H1 (cell line): Measurements from ENCODE around the gene SLC35B2. TPM values are rescaled to one million over a fixed set of nuclear protein-coding genes. Genes with fewer than 3 reads are reported as not detected.

Experiments
- CTCF ChIA-PET: fragments of 300-600 bp; sonication (Branson Sonifier 250); formaldehyde crosslinking; loops from one replicate; lab custom pipeline; 2021; ENCODE audit not compliant: partially characterized antibody; lab: Charles Lee
- POLR2A ChIA-PET: fragments of 300-600 bp; sonication (Branson Sonifier 250); formaldehyde crosslinking; loops from one replicate; lab custom pipeline; 2021; ENCODE audit warnings: inconsistent platforms; ENCODE audit not compliant: partially characterized antibody; lab: Charles Lee
- DNase-seq, 2 experiments: peaks; one replicate each; pipeline versions ENCODE4 v3.0.0 to v3.0.0-alpha.2; 2010 to 2022; ENCODE audit warnings: low spot score in 2 of 2, low read depth in 1 of 2, mixed read lengths in 1 of 2
- FAIRE-seq: peaks from 2 replicates; lab custom pipeline; 2011; peaks lifted over from hg19 to GRCh38; lab: Jason Lieb, UNC
- H2AFZ ChIP-seq: 2 replicates; pipeline ENCODE4 v1.8.1; 2012; ENCODE audit warnings: low read length, inconsistent platforms
- H2AK5ac ChIP-seq: 2 replicates; pipeline ENCODE4 v1.6.1; 2013; ENCODE audit warnings: low read depth, low read length
- H2BK120ac ChIP-seq: replicated peaks from 2 replicates; pipeline ENCODE3; 2013; ENCODE audit warnings: low read depth, low read length, inconsistent platforms
- H2BK12ac ChIP-seq: 2 replicates; pipeline ENCODE4 v1.6.1; 2013; ENCODE audit warnings: low read depth, low read length
- H2BK15ac ChIP-seq: 2 replicates; pipeline ENCODE4 v1.6.1; 2013; ENCODE audit warnings: low read length
- H2BK20ac ChIP-seq: 2 replicates; pipeline ENCODE4 v1.6.1; 2013; ENCODE audit warnings: low read length
- H2BK5ac ChIP-seq: 2 replicates; pipeline ENCODE4 v1.6.1; 2013; ENCODE audit warnings: low read depth, low read length
- H3K14ac ChIP-seq: 2 replicates; pipeline ENCODE4 v1.6.1; 2013; ENCODE audit warnings: inconsistent platforms; ENCODE audit not compliant: insufficient read length
- H3K18ac ChIP-seq: 2 replicates; pipeline ENCODE4 v1.6.1; 2013; ENCODE audit warnings: low read length; ENCODE audit errors: extremely low read depth
- H3K23ac ChIP-seq: 2 replicates; pipeline ENCODE4 v1.6.1; 2013; ENCODE audit warnings: inconsistent platforms; ENCODE audit not compliant: insufficient read length
- H3K23me2 ChIP-seq: 2 replicates; pipeline ENCODE4 v1.6.1; 2013; ENCODE audit warnings: low read depth, low read length
- H3K27ac ChIP-seq: 2 replicates; pipeline ENCODE4 v1.6.1; 2011; ENCODE audit warnings: low read depth, low read length, inconsistent platforms
- H3K27me3 ChIP-seq, 4 experiments: replicated peaks in 1 of 4; 1 replicate in 1 of 4; 2 replicates in 3 of 4; pipeline versions ENCODE4 v1.6.1 to v1.8.1; 2011 to 2013; ENCODE audit warnings: low read length in 3 of 4, mild to moderate bottlenecking in 3 of 4, inconsistent platforms in 2 of 4, mixed read lengths in 2 of 4, moderate library complexity in 1 of 4; ENCODE audit not compliant: control insufficient read depth in 3 of 4, insufficient read depth in 3 of 4; ENCODE audit errors: extremely low read depth in 1 of 4
- H3K36me3 ChIP-seq, 4 experiments: 2 replicates each; pipeline versions ENCODE4 v1.6.1 to v1.8.1; 2011 to 2013; ENCODE audit warnings: mild to moderate bottlenecking in 4 of 4, low read length in 3 of 4, moderate library complexity in 2 of 4, control low read depth in 1 of 4, inconsistent platforms in 1 of 4; ENCODE audit not compliant: insufficient read depth in 4 of 4, control insufficient read depth in 2 of 4
- H3K4ac ChIP-seq: replicated peaks from 2 replicates; pipeline ENCODE3; 2013; ENCODE audit warnings: low read length, low read depth, mixed read lengths, inconsistent platforms; ENCODE audit not compliant: insufficient read length
- H3K4me1 ChIP-seq, 4 experiments: replicated peaks in 1 of 4; 1 replicate in 1 of 4; 2 replicates in 3 of 4; pipeline versions ENCODE4 v1.6.1 to v1.8.1; 2011 to 2013; ENCODE audit warnings: low read length in 3 of 4, inconsistent platforms in 2 of 4, mixed read lengths in 1 of 4; ENCODE audit not compliant: insufficient read depth in 4 of 4, control insufficient read depth in 3 of 4
- H3K4me2 ChIP-seq, 2 experiments: 2 replicates each; pipeline versions ENCODE4 v1.6.1 to v1.8.1; 2011 to 2013; ENCODE audit warnings: low read depth in 2 of 2, low read length in 2 of 2, control low read depth in 1 of 2, inconsistent platforms in 1 of 2, mild to moderate bottlenecking in 1 of 2; ENCODE audit not compliant: insufficient read depth in 1 of 2
- H3K4me3 ChIP-seq, 4 experiments: fragments of 200-600, 300-600 bp in 1 of 4; sonication (generic), shearing (Covaris generic), sonication (Bioruptor Twin) in 1 of 4; 2 replicates each; pipeline versions ENCODE4 v1.5.1 to v1.8.1; 2011 to 2016; ENCODE audit warnings: low read length in 4 of 4, low read depth in 3 of 4, control low read depth in 2 of 4, inconsistent platforms in 2 of 4, mild to moderate bottlenecking in 2 of 4, mixed read lengths in 1 of 4, moderate library complexity in 1 of 4; ENCODE audit not compliant: insufficient read depth in 2 of 4; ENCODE audit errors: extremely low read depth in 1 of 4
- H3K56ac ChIP-seq: replicated peaks from 2 replicates; pipeline ENCODE3; 2013; ENCODE audit warnings: low read depth, mild to moderate bottlenecking, mixed read lengths, low read length, inconsistent platforms; ENCODE audit not compliant: insufficient read length
- H3K79me1 ChIP-seq: 2 replicates; pipeline ENCODE4 v1.6.1; 2013; ENCODE audit warnings: low read depth, low read length, control low read depth
- H3K79me2 ChIP-seq, 2 experiments: 2 replicates each; pipeline versions ENCODE4 v1.6.1 to v1.8.1; 2012 to 2013; ENCODE audit warnings: low read length in 2 of 2, mild to moderate bottlenecking in 2 of 2, inconsistent platforms in 1 of 2; ENCODE audit not compliant: insufficient read depth in 2 of 2, control insufficient read depth in 1 of 2
- H3K9ac ChIP-seq, 4 experiments: replicated peaks in 1 of 4; 1 replicate in 1 of 4; 2 replicates in 3 of 4; pipeline versions ENCODE4 v1.6.1 to v1.8.1; 2011 to 2013; ENCODE audit warnings: low read depth in 3 of 4, low read length in 3 of 4, control low read depth in 2 of 4, mild to moderate bottlenecking in 2 of 4, moderate library complexity in 2 of 4, inconsistent platforms in 1 of 4; ENCODE audit errors: extremely low read depth in 1 of 4
- H3K9me3 ChIP-seq, 2 experiments: 2 replicates each; pipeline versions ENCODE4 v1.6.1 to v1.8.1; 2012 to 2013; ENCODE audit warnings: mild to moderate bottlenecking in 2 of 2, moderate library complexity in 2 of 2, control low read depth in 1 of 2, inconsistent platforms in 1 of 2, low read depth in 1 of 2, low read length in 1 of 2, mixed read lengths in 1 of 2; ENCODE audit not compliant: insufficient read depth in 2 of 2
- H4K20me1 ChIP-seq, 2 experiments: replicated peaks in 1 of 2; 2 replicates each; pipeline versions ENCODE3 to v1.8.1; 2011 to 2013; ENCODE audit warnings: inconsistent platforms in 2 of 2, low read length in 2 of 2, mild to moderate bottlenecking in 1 of 2; ENCODE audit not compliant: insufficient read depth in 2 of 2, control insufficient read depth in 1 of 2
- H4K5ac ChIP-seq: 2 replicates; pipeline ENCODE4 v1.6.1; 2013; ENCODE audit warnings: low read length, low read depth, mixed read lengths, inconsistent platforms; ENCODE audit not compliant: insufficient read length
- H4K8ac ChIP-seq: 2 replicates; pipeline ENCODE4 v1.8.0; 2013; ENCODE audit warnings: mild to moderate bottlenecking, moderate library complexity, low read length, inconsistent platforms; ENCODE audit not compliant: insufficient read depth; ENCODE audit errors: extremely low read depth
- H4K91ac ChIP-seq: replicated peaks from 2 replicates; pipeline ENCODE3; 2013; ENCODE audit warnings: low read length, mixed read lengths, inconsistent platforms; ENCODE audit not compliant: insufficient read length
- BCL11A ChIP-seq, 2 experiments: IDR thresholded peaks; one replicate each; pipeline ENCODE4 v1.6.1; 2011; ENCODE audit warnings: low read depth in 2 of 2, low read length in 2 of 2, mild to moderate bottlenecking in 2 of 2
- CHD1 ChIP-seq: IDR thresholded peaks from 2 replicates; pipeline ENCODE4 v1.6.1; 2012; ENCODE audit warnings: low read depth, low read length, improper control_type of control experiment
- EGR1 ChIP-seq: IDR thresholded peaks from 2 replicates; pipeline ENCODE4 v1.6.1; 2011; ENCODE audit warnings: low read depth, low read length, borderline replicate concordance
- FOSL1 ChIP-seq: IDR thresholded peaks from 2 replicates; pipeline ENCODE4 v1.6.1; 2011; ENCODE audit warnings: mild to moderate bottlenecking, low read depth, low read length, moderate library complexity; ENCODE audit not compliant: insufficient read depth
- JUND ChIP-seq: IDR thresholded peaks from 2 replicates; pipeline ENCODE4 v1.6.1; 2011; ENCODE audit warnings: mild to moderate bottlenecking, improper control_type of control experiment, low read length
- NRF1 ChIP-seq: IDR thresholded peaks from 2 replicates; pipeline ENCODE4 v1.6.1; 2011; ENCODE audit warnings: mild to moderate bottlenecking, low read depth, low read length, improper control_type of control experiment
- POLR2A ChIP-seq, 2 experiments: IDR thresholded peaks; 1 replicate in 1 of 2; 2 replicates in 1 of 2; pipeline ENCODE4 v1.6.1; 2011; ENCODE audit warnings: low read depth in 2 of 2, low read length in 2 of 2, mild to moderate bottlenecking in 2 of 2; ENCODE audit errors: control extremely low read depth in 1 of 2
- POLR2AphosphoS5 ChIP-seq: IDR thresholded peaks from 2 replicates; pipeline ENCODE4 v1.6.1; 2011; ENCODE audit warnings: low read depth, low read length
- POU5F1 ChIP-seq: IDR thresholded peaks from 2 replicates; pipeline ENCODE4 v1.6.1; 2011; ENCODE audit warnings: low read depth, mild to moderate bottlenecking, low read length, moderate library complexity
- SP1 ChIP-seq: IDR thresholded peaks from 2 replicates; pipeline ENCODE4 v1.6.1; 2011; ENCODE audit warnings: low read depth, low read length
- SP2 ChIP-seq: IDR thresholded peaks from 2 replicates; pipeline ENCODE4 v1.6.1; 2012; ENCODE audit warnings: mild to moderate bottlenecking, low read length, inconsistent platforms
- WGBS, 2 experiments: shearing (Covaris generic) in 1 of 2; methylation state at CpG; one replicate each; pipeline versions ENCODE4 v1.1.6 to v1.1.7; 2013 to 2015; ENCODE audit warnings: low lambda C conversion rate in 2 of 2, mixed read lengths in 2 of 2, inconsistent platforms in 1 of 2, low coverage in 1 of 2, missing lambda C conversion rate in 1 of 2; ENCODE audit not compliant: insufficient replicate concordance in 2 of 2, insufficient coverage in 1 of 2, insufficient read length in 1 of 2; ENCODE audit errors: extremely low coverage in 1 of 2, missing lambda C conversion rate in 1 of 2; 5-methylcytosine and 5-hydroxymethylcytosine counted together
- polyA plus RNA-seq, 7 experiments: library from polyadenylated mRNA; depleted of rRNA in 3 of 7; stranded (reverse) in 5 of 7; unstranded in 2 of 7; fragments of >200 nt in 5 of 7; fragments of 200-250 nt in 2 of 7; gene quantifications; 1 replicate in 5 of 7; 2 replicates in 1 of 7; 4 replicates in 1 of 7; pipeline versions ENCODE4 v1.2.1 to v1.2.3, GENCODE V29; 2011 to 2013; ENCODE audit warnings: missing spikeins in 2 of 7, mixed read lengths in 2 of 7
- total RNA-seq: library from RNA; stranded (reverse); fragmentation: NEBNext Ultra II Directional; extraction: Animal tissue kit (Norgen Biotek cat#: 25700); gene quantifications from 2 replicates; pipeline ENCODE4 v1.2.1, GENCODE V29; 2021

Gene SLC35B2
- total and polyA plus RNA-seq, 2 of the 8 experiments (the other 6 are each of a cell fraction or from before 2014, with no cell fraction given), result 29.5 to 65.0 TPM

DNA sequence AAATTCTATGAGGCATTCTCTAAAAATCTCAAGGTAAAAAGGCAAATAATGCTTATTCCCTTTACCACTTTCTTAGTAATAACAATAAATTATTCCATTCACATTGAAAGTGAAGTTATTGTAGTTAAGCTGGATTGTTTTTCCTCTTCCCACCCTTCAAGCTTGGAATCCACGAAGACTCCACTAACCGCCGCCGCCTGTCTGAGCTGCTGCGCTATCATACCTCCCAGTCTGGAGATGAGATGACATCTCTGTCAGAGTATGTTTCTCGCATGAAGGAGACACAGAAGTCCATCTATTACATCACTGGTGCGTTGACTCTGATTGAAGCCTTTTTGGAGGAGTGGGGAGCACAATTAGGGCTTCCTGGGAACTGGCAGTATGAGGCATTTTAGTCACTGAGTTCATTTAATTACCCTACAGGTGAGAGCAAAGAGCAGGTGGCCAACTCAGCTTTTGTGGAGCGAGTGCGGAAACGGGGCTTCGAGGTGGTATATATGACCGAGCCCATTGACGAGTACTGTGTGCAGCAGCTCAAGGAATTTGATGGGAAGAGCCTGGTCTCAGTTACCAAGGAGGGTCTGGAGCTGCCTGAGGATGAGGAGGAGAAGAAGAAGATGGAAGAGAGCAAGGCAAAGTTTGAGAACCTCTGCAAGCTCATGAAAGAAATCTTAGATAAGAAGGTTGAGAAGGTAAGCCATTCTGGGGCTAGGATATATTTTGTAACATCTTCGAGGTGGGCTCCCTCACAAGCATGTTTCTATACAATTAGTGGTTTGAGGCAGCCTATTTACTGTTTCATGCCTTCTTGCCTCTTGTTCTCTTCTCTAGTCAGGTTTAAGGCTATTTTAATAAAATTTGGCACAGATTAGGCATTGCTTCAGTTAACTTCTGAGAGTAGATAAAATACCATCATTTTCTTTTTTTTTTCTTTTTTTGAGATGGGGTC, 5.5 kb downstream of the SLC35B2 start:
- no peak overlapping the region for H2BK15ac ChIP-seq
- H2AK5ac ChIP-seq, result no peak overlapping the region
- H3K9me3 ChIP-seq, result no peaks in the 10 kb centered on the region
- H4K91ac ChIP-seq, result no peak overlapping the region
- H2BK20ac ChIP-seq, result no peak overlapping the region
- H4K5ac ChIP-seq, result no peak overlapping the region
- no peak overlapping the region for H3K27ac ChIP-seq
- peaks cover 37 to 46% of the 10 kb centered on the region in 2 experiments for H4K20me1 ChIP-seq
- DNase-seq (no peak), FAIRE-seq (no peak)
- no peak overlapping the region for H2BK12ac ChIP-seq
- H2BK5ac ChIP-seq, result no peak overlapping the region
- CTCF ChIA-PET, result interaction anchor here (0.6 to 2.4 kb wide), 10 partner anchors 9 to 157 kb away, joined by 3 to 19 read pairs (median 5); no protein-coding TSS in a partner anchor
- H2BK120ac ChIP-seq, result no peak overlapping the region
- H3K14ac ChIP-seq, result no peak overlapping the region
- no peak overlapping the region for H3K4ac ChIP-seq
- H4K8ac ChIP-seq, result no peak overlapping the region
- H3K4me1 ChIP-seq, result peaks cover 7 to 17% (median 8%) of the 10 kb centered on the region in 4 experiments; a peak in 6 of 7 replicates
- no peak overlapping the region for H2AFZ ChIP-seq
- no peak overlapping the region for H3K18ac ChIP-seq
- POLR2A ChIA-PET, result interaction anchor here (0.7 to 15.1 kb wide), 26 partner anchors 11 to 1129 kb away, joined by 3 to 581 read pairs (median 4); partner anchors contain the start of genes HSP90AB1, MRPL14, NFKBIE and SLC29A1
- H3K23ac ChIP-seq, result no peak overlapping the region
- H3K23me2 ChIP-seq, result peaks cover 13% of the 10 kb centered on the region
- no peaks in the 10 kb centered on the region for H3K27me3 ChIP-seq
- H3K4me3 ChIP-seq, result no peak overlapping the region
- TF ChIP-seq POU5F1, result no peak
- TF ChIP-seq BCL11A (IDR thresholded peaks at IDR 0.05; ENCODE audit: low read depth in 2 of 2, low read length in 2 of 2), result no peak
- no peak for TF ChIP-seq FOSL1
- no peak for TF ChIP-seq EGR1
- peak; percentile 38 to 84 for TF ChIP-seq POLR2A (IDR thresholded peaks at IDR 0.05; ENCODE audit: control extremely low read depth in 1 of 2, low read depth in 2 of 2, low read length in 2 of 2)
- peak; percentile 66 for TF ChIP-seq POLR2AphosphoS5
- no peak for TF ChIP-seq CHD1
- peak; percentile 61; the same call in 1 of the 2 replicates for TF ChIP-seq SP1
- TF ChIP-seq SP2, result no peak
- no peak for TF ChIP-seq JUND
- TF ChIP-seq NRF1, result no peak
- H3K79me1 ChIP-seq, result no peaks in the 10 kb centered on the region; the same call in 1 of the 2 replicates
- 0 out of 4 replicates have a peak overlapping the region, but pooled peaks of 1 of the 2 experiments have one; percentile 9 for H3K4me2 ChIP-seq
- peaks cover 27 to 66% of the 10 kb centered on the region in 2 experiments for H3K79me2 ChIP-seq
- no peak overlapping the region; a peak in 1 of 7 replicates for H3K9ac ChIP-seq
- H3K56ac ChIP-seq, result no peak overlapping the region
- H3K36me3 ChIP-seq, result peaks cover 54 to 80% (median 68%) of the 10 kb centered on the region in 4 experiments
- WGBS, 2 experiments, result 97% methylated on average over 14 of the region's 14 CpGs; no CpG with 5 or more reads in 1 of the 2 experiments
